Left ventricle myocardium inferior (tissue), 1 donor: ENCODE data around the gene ATP11B. TPM values are rescaled to one million over a fixed set of nuclear protein-coding genes. Genes with fewer than 3 reads are reported as not detected.

Source experiments
- DNase-seq: peaks from one replicate; pipeline ENCODE4 v3.0.0-alpha.2; 2020
- H3K27ac ChIP-seq: fragments of 200-600 bp; replicated peaks from 2 replicates; pipeline ENCODE4 v1.8.0; 2021
- H3K27me3 ChIP-seq: fragments of 200-600 bp; 2 replicates; pipeline ENCODE4 v1.8.0; 2021; ENCODE audit warnings: low read depth
- H3K36me3 ChIP-seq: fragments of 200-600 bp; 2 replicates; pipeline ENCODE4 v1.8.0; 2021
- H3K4me1 ChIP-seq: fragments of 200-600 bp; 2 replicates; pipeline ENCODE4 v1.8.0; 2021
- H3K4me3 ChIP-seq: fragments of 200-600 bp; 2 replicates; pipeline ENCODE4 v1.8.0; 2021; ENCODE audit warnings: mild to moderate bottlenecking, moderate library complexity
- H3K9me3 ChIP-seq: fragments of 200-600 bp; replicated peaks from 2 replicates; pipeline ENCODE4 v1.8.0; 2021
- intact Hi-C: fragments of 100-400 bp; cut with micrococcal nuclease; formaldehyde crosslinking; loops from one replicate; pipeline ENCODE4 v1.11.0; 2022
- long read RNA-seq: library from polyadenylated mRNA; unstranded; transcript quantifications from one replicate; pipeline ENCODE4 v2.0.0, GENCODE V29; 2021
- total RNA-seq: library from RNA; stranded (reverse); fragmentation: NEBNext Ultra II Directional; extraction: Animal tissue kit (Norgen Biotek cat#: 25700); gene quantifications from one replicate; pipeline ENCODE4 v1.2.1, GENCODE V29; 2021
- TF ChIP-seq, protein P1 (sequence below): fragments of 200-600 bp; IDR thresholded peaks from 2 replicates; pipeline ENCODE4 v1.8.0; 2021; ENCODE audit warnings: antibody characterized with exemption, mild to moderate bottlenecking, borderline replicate concordance
- donor health status: DM: no; HTN: yes; CAD: no; lungs with severe emphysema.

Gene ATP11B
- total RNA-seq, result 32.4 TPM
- long read RNA-seq, full-length matches to known transcripts, result 5 of 14 reads
- long read RNA-seq, partial matches to known transcripts, result 2 of 14 reads
- long read RNA-seq, other reads (novel, unspliced or antisense), result 7 of 14 reads

DNA sequence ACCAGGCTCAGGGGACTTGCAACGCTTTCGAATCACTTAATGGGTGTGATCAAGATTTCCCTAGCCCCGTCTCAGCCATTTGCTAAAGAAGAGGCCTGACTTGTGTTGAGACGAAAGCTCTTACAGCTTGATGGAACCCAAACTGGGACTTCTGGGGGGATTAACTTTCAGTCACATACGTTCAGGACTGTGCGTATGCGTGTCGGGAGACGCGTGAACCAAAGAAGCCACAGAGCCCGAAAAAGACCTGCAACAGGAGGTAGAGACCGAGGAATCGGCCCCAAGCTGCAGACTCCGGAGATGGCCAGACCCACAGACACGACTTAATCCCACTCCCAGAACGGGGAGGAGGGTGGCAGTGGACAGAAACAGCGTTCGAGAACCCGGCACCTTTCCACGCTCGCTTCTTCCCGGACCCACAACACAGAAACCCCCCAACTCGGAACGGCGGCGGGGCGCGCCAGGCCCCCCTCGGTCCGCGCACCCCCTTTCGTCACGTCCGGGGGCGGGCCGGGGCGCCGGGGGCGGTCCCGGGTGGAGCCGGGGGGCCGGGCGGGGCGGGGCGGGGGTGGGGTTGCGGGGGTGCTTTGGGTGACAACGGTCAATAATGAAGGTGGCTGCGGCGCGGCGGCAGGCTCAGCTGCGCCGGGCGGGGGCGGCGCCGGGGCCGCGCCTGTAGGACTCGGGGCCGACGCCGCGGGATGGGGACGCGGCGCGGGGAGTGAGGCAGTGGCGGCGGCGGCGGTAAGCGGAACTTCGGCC lies at the start of gene ATP11B:
Gene ATP11B (plus strand): TSS at position 604 of the 762 bp plus-strand sequence. CDS start 256 bp downstream, outside the sequence.
- Histone ChIP-seq H3K36me3 (no peaks in the 10 kb centered on the region), H3K4me1 (peaks cover 48% of the 10 kb centered on the region), H3K9me3 (no peaks in the 10 kb centered on the region), H3K27me3 (peaks cover 4% of the 10 kb centered on the region), H3K4me3 (peak within 1 kb of the TSS; percentile 93), H3K27ac (peak within 1 kb of the TSS; percentile 97)
- peak; percentile 78 for DNase-seq
- TF ChIP-seq, protein P1, sequence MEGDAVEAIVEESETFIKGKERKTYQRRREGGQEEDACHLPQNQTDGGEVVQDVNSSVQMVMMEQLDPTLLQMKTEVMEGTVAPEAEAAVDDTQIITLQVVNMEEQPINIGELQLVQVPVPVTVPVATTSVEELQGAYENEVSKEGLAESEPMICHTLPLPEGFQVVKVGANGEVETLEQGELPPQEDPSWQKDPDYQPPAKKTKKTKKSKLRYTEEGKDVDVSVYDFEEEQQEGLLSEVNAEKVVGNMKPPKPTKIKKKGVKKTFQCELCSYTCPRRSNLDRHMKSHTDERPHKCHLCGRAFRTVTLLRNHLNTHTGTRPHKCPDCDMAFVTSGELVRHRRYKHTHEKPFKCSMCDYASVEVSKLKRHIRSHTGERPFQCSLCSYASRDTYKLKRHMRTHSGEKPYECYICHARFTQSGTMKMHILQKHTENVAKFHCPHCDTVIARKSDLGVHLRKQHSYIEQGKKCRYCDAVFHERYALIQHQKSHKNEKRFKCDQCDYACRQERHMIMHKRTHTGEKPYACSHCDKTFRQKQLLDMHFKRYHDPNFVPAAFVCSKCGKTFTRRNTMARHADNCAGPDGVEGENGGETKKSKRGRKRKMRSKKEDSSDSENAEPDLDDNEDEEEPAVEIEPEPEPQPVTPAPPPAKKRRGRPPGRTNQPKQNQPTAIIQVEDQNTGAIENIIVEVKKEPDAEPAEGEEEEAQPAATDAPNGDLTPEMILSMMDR, result no peak
- intact Hi-C loops, result no loop called here

DNA sequence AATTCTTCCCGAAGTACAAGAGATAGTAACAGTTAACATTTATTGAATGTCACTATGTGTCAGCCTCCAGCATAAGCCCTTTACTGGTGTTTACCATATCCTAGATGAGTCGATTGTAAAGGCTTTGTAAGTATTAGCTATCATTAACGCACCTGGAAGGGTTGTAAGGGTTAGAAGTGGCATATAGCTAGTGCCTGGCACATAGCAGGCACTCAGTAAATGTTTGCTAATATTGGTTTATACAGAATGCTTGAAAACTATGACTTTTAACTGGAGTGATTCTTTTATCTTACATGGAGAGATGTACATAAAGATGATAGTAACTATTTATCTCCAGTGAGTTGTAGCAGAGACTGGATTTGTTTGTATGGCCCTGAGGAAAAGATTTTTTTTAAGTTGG lies 46.3 kb upstream of the ATP11B start:
- no peak for DNase-seq
- intact Hi-C loops, result no loop called here
- TF ChIP-seq, protein P1, result no peak
- Histone ChIP-seq H3K36me3 (no peaks in the 10 kb centered on the region), H3K27me3 (peaks cover 5% of the 10 kb centered on the region), H3K27ac (no peak overlapping the region), H3K9me3 (peaks cover 5% of the 10 kb centered on the region), H3K4me1 (no peaks in the 10 kb centered on the region), H3K4me3 (no peak overlapping the region)

DNA sequence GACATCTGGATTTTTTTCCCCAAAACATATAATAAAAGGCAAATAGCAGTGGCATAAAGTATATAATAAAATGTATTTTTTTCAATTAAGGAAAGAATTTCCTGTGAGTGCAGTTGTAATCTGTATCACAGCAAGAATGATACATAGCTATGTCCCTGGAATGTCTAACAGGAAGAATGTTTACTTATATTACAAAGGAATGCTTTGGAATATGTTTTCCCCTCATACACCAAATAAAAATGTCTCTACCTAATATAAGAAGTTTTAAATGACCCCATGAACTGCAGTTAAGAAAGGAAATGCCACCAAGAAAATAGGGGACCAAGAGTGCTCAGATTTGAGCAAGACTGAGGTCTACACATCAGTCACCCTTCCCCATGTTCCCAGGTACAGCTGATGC lies 38.0 kb upstream of the ATP11B start:
- H3K4me3 ChIP-seq, result no peak overlapping the region
- TF ChIP-seq, protein P1, result no peak
- H3K36me3 ChIP-seq, result no peaks in the 10 kb centered on the region
- intact Hi-C loops, result no loop called here
- no peak overlapping the region for H3K27ac ChIP-seq
- peaks cover 10% of the 10 kb centered on the region for H3K9me3 ChIP-seq
- H3K4me1 ChIP-seq, result no peaks in the 10 kb centered on the region
- peaks cover 29% of the 10 kb centered on the region for H3K27me3 ChIP-seq
- no peak for DNase-seq

DNA sequence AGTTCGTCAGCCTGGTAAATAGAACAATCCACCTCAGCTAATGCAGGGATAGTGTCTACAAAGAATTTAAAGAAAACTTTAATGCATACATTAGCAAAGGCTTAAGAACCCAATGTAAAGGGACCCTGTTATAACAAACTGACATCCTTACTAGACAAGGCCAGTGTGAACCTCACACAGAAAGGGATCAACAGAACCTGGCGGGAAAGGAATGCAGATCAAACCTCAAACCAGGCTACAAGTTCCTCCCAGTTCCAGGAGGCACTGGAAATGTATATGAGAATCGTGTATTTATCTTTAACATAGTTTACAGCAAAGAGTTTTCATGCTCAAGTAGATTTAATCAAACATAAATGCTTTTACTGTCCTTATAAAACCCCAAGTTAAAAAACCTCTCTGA lies 37.6 kb upstream of the ATP11B start:
- intact Hi-C loops, result no loop called here
- no peaks in the 10 kb centered on the region for H3K4me1 ChIP-seq
- no peak for DNase-seq
- H3K36me3 ChIP-seq, result no peaks in the 10 kb centered on the region
- no peak overlapping the region for H3K4me3 ChIP-seq
- TF ChIP-seq, protein P1, result no peak
- peaks cover 29% of the 10 kb centered on the region for H3K27me3 ChIP-seq
- peaks cover 10% of the 10 kb centered on the region for H3K9me3 ChIP-seq
- H3K27ac ChIP-seq, result no peak overlapping the region

DNA sequence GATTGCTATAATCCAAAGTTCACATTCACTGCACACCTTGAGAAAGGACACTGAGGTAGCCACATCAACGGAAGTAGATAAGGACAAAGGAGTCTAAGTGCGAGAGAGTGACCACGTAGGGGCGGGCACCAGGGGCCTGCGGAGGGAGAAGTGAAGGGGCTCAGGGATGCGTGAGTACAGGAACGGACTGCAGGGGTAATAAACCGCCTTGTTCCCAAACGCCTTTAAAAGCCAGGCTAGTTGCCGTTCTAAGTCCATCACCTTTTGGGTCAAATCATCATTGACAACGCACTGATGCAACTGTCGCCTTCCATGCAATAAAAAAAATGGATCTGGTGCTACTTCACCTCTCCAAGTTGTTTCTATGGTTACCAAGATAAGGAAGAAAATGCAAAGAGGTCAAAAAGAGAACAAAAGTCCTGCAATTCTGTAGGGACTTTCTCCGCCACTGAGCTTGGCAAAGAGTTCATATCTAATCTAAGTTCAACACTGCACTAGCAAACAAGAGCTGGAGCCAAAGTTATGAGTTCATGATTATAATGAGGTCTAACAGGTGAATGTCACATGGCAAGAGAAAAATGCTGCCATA lies 32.6 kb upstream of the ATP11B start:
- TF ChIP-seq, protein P1, result no peak
- intact Hi-C loops, result no loop called here
- Histone ChIP-seq H3K27me3 (peaks cover 17% of the 10 kb centered on the region), H3K27ac (no peak overlapping the region), H3K4me3 (no peak overlapping the region), H3K4me1 (no peaks in the 10 kb centered on the region), H3K9me3 (no peaks in the 10 kb centered on the region), H3K36me3 (no peaks in the 10 kb centered on the region)
- DNase-seq, result no peak
